Epithelial cell of prostate (primary cell): ENCODE measurements around the gene STX8.

Experiments
- DNase-seq: peaks from one replicate; pipeline ENCODE4 v3.0.0-alpha.2; 2011; ENCODE audit warnings: low read depth, low spot score
- H3K27ac ChIP-seq: fragments of 450-650 bp; 2 replicates; pipeline ENCODE4 v1.5.1; 2017; ENCODE audit warnings: mild to moderate bottlenecking

Gene STX8

GRCh38 chr17:9234389-9234945, 341.2 kb downstream of the STX8 start:
- no peak overlapping the region for H3K27ac ChIP-seq
- no peak for DNase-seq

GRCh38 chr17:9233761-9234160, 341.9 kb downstream of the STX8 start:
- H3K27ac ChIP-seq = no peak overlapping the region
- DNase-seq = no peak

GRCh38 chr17:9233271-9233599, 342.4 kb downstream of the STX8 start:
- DNase-seq = no peak
- no peak overlapping the region for H3K27ac ChIP-seq

GRCh38 chr17:9232591-9233270, 342.9 kb downstream of the STX8 start:
- no peak overlapping the region for H3K27ac ChIP-seq
- DNase-seq = no peak

GRCh38 chr17:9232155-9232475, 343.5 kb downstream of the STX8 start:
- DNase-seq = no peak

GRCh38 chr17:9231449-9232154, 344.0 kb downstream of the STX8 start:
- no peak for DNase-seq
- no peak overlapping the region for H3K27ac ChIP-seq

More at GRCh38 chr17:9232155-9232475, 343.5 kb downstream of the STX8 start:
- no peak overlapping the region for H3K27ac ChIP-seq

- DNase-seq = no peak
- H3K27ac ChIP-seq = no peak overlapping the region
These were observed 344.8 kb downstream of the STX8 start for GRCh38 chr17:9230861-9231260.

- DNase-seq = no peak
- no peak overlapping the region for H3K27ac ChIP-seq
These were observed 345.3 kb downstream of the STX8 start for GRCh38 chr17:9230346-9230745.

- no peak for DNase-seq
- H3K27ac ChIP-seq = no peak overlapping the region
These were observed 345.8 kb downstream of the STX8 start for GRCh38 chr17:9229826-9230201.

- H3K27ac ChIP-seq = no peak overlapping the region
- DNase-seq = no peak
These were observed 346.3 kb downstream of the STX8 start for GRCh38 chr17:9229160-9229825.

- no peak overlapping the region for H3K27ac ChIP-seq
- DNase-seq = no peak
These were observed 347.0 kb downstream of the STX8 start for GRCh38 chr17:9228408-9229159.

- no peak overlapping the region for H3K27ac ChIP-seq
These were observed 347.7 kb downstream of the STX8 start for GRCh38 chr17:9227819-9228407.

GRCh38 chr17:9226794-9227135, 348.9 kb downstream of the STX8 start:
- DNase-seq = no peak
- no peak overlapping the region for H3K27ac ChIP-seq

More at GRCh38 chr17:9227819-9228407, 347.7 kb downstream of the STX8 start:
- no peak for DNase-seq

GRCh38 chr17:9226130-9226793, 349.4 kb downstream of the STX8 start:
- no peak overlapping the region for H3K27ac ChIP-seq
- no peak for DNase-seq

GRCh38 chr17:9225305-9226101, 350.1 kb downstream of the STX8 start:
- DNase-seq = no peak
- no peak overlapping the region for H3K27ac ChIP-seq

GRCh38 chr17:9224485-9224884, 351.1 kb downstream of the STX8 start:
- DNase-seq = no peak
- no peak overlapping the region for H3K27ac ChIP-seq

- DNase-seq = no peak
- no peak overlapping the region for H3K27ac ChIP-seq
These were observed 352.1 kb downstream of the STX8 start for GRCh38 chr17:9223531-9223930.

GRCh38 chr17:9221922-9222180, 353.8 kb downstream of the STX8 start:
- DNase-seq = no peak
- H3K27ac ChIP-seq = no peak overlapping the region

- DNase-seq = no peak
- H3K27ac ChIP-seq = no peak overlapping the region
These were observed 354.3 kb downstream of the STX8 start for GRCh38 chr17:9221147-9221921.
